ENCODE data around the gene KIRREL3.

DNA sequence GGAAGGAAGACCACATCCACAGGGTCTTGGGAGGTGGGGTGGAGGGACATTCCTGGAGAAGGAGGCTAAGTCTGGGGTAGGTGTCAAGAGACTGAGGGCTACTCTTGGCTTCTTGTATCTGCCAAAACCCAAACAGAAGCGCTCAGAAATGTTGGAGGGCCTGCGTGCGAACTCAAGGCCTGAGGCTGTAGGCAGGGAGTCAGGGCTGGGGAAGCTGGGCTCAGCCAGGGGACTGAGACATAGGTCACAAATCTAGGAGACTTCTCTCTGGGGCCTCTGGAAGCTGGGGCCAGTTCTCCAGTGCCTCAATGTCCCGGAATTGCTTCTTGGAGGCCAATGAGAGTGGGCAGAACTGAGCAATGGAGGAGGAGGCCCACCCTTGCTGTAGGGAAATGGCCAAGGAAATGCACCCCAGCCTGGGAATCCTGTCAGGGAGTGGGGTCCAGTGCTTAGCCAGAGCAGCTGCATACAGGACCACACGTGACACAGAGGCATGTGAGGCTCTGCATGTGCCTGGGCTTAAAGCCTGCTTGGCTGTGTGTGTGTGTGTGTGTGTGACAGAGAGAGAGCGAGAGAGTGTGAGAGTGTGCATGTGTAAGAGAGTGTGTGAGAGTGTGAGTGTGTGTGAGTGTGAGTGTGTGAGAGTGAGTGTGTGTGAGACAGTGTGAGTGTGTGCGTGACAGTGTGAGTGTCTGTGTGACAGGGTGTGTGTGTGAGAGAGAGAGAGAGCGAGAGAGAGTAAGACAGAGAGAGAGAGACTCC is 503.8 kb downstream of the KIRREL3 start:
- TF ChIP-seq, protein P1, sequence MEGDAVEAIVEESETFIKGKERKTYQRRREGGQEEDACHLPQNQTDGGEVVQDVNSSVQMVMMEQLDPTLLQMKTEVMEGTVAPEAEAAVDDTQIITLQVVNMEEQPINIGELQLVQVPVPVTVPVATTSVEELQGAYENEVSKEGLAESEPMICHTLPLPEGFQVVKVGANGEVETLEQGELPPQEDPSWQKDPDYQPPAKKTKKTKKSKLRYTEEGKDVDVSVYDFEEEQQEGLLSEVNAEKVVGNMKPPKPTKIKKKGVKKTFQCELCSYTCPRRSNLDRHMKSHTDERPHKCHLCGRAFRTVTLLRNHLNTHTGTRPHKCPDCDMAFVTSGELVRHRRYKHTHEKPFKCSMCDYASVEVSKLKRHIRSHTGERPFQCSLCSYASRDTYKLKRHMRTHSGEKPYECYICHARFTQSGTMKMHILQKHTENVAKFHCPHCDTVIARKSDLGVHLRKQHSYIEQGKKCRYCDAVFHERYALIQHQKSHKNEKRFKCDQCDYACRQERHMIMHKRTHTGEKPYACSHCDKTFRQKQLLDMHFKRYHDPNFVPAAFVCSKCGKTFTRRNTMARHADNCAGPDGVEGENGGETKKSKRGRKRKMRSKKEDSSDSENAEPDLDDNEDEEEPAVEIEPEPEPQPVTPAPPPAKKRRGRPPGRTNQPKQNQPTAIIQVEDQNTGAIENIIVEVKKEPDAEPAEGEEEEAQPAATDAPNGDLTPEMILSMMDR (conservative IDR thresholded peaks at IDR 0.05): no peak
- TF ChIP-seq EZH2 (IDR thresholded peaks at IDR 0.05; ENCODE audit: low read depth): no peak
